ENCODE results near the gene PRPF39.

- TF ChIP-seq EZH2phosphoT487 (IDR thresholded peaks at IDR 0.05) (no peak), CTCF (IDR thresholded peaks at IDR 0.05) (no peak), EZH2 (IDR thresholded peaks at IDR 0.05) (no peak)
Observed at GRCh38 chr14:45039390-45039789, 44.5 kb upstream of the PRPF39 start.
